ENCODE results near the gene MAD1L1.
"Not testable (repeated sequence)": the region's sequence is repeated elsewhere in the genome, so short reads cannot be mapped to it uniquely, and the experiment has no call there.

MAD1L1 gene

GRCh38 chr7:2038931-2039728 lies 193.6 kb downstream of the MAD1L1 start:
- DNase-seq, result no peak

GRCh38 chr7:2037808-2038522 lies 194.8 kb downstream of the MAD1L1 start:
- DNase-seq, result no peak

GRCh38 chr7:2037301-2037807 lies 195.4 kb downstream of the MAD1L1 start:
- DNase-seq, result no peak

- DNase-seq, result no peak
Measured at GRCh38 chr7:2036786-2037185, 196.0 kb downstream of the MAD1L1 start.

- DNase-seq, result not testable (repeated sequence)
Measured at GRCh38 chr7:2036201-2036600, 196.5 kb downstream of the MAD1L1 start.

- no peak for DNase-seq
Measured at GRCh38 chr7:2034291-2035201, 198.2 kb downstream of the MAD1L1 start.

- no peak for DNase-seq
Measured at GRCh38 chr7:2033586-2034135, 199.1 kb downstream of the MAD1L1 start.

- DNase-seq, result no peak
Measured at GRCh38 chr7:2032876-2033407, 199.8 kb downstream of the MAD1L1 start.

GRCh38 chr7:2032030-2032875 lies 200.5 kb downstream of the MAD1L1 start:
- DNase-seq, result no peak

- DNase-seq, result no peak
Measured at GRCh38 chr7:2031451-2031845, 201.3 kb downstream of the MAD1L1 start.

- DNase-seq, result no peak
Measured at GRCh38 chr7:2030475-2031450, 202.0 kb downstream of the MAD1L1 start.

- no peak for DNase-seq
Measured at GRCh38 chr7:2029936-2030335, 202.8 kb downstream of the MAD1L1 start.

- no peak for DNase-seq
Measured at GRCh38 chr7:2029211-2029905, 203.4 kb downstream of the MAD1L1 start.

GRCh38 chr7:2028733-2029132 lies 204.0 kb downstream of the MAD1L1 start:
- DNase-seq, result no peak

GRCh38 chr7:2025188-2025587 lies 207.6 kb downstream of the MAD1L1 start:
- no peak for DNase-seq

GRCh38 chr7:2024567-2024918 lies 208.2 kb downstream of the MAD1L1 start:
- no peak for DNase-seq

- no peak for DNase-seq
Measured at GRCh38 chr7:2023877-2024566, 208.7 kb downstream of the MAD1L1 start.

GRCh38 chr7:2022737-2023250 lies 210.0 kb downstream of the MAD1L1 start:
- DNase-seq, result no peak

- no peak for DNase-seq
Measured at GRCh38 chr7:2022021-2022409, 210.7 kb downstream of the MAD1L1 start.
